ENCODE data around the gene C9orf50.

C9orf50 gene

DNA sequence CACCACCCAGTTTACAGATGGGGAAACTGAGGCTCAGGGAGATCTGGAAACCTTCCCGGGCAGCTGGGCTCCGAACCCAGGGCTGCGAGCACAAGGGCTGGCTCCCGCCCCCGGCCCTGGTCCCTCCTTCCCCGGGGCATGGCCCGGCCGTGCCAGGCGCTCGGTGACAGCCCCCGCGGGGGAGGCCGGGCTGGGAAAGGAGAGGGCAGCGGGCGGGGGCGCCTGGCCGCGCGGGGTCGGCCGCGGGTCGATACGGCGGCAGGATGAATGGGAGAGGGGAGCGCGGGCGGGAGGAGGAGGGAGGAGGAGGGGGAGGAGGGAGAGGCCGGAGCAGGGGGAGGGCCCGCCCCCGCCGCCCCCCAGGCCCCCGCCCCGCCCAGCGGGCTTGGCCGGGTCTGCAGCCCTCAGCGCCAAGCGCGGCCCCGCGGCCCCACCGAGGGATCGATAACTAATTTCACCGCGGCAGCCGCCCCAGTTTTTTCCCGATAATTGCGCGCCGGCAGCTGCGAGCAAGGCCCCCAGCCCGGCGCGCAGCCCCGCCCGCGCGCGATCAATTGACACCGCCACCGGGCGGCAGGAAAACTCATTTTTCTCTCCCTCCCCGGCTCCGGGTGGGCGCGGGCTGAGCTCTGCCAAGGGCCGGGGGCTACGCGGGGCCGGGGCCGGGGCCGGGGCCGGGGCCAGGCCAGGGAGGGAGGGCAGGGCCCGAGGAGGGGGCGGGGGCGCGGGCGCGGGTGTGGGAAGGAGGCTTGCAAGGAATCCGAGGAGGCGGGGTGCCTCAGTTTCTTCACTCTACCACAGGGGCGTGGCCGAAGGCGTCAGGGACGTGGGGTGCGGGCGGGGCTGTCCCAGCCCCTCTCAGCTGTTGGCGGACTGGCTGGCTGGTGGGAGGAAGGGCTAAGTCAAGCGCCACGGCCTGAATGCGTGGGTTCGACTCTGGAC is 52.1 kb downstream of the C9orf50 start:
- no peak for DNase-seq

- DNase-seq = no peak
Measured at GRCh38 chr9:129567842-129568559, 52.9 kb downstream of the C9orf50 start.

DNA sequence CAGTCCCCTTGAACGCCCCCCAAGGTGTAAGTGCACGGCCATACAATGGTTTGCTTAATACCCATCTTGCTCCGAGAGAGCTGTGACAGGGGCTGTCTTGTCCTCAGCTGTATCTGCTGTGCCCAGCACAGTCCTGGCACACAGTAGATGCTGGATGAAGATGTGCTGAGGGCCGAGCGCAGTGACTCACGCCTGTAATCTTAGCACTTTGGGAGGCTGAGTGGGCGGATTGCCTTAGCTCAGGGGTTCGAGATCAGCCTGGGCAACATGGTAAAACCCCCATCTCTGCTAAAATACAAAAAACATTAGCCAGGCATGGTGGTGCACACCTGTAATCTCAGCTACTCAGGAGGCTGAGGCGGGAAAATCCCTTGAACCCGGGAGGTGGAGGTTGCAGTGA is 53.6 kb downstream of the C9orf50 start:
- no peak for DNase-seq

DNA sequence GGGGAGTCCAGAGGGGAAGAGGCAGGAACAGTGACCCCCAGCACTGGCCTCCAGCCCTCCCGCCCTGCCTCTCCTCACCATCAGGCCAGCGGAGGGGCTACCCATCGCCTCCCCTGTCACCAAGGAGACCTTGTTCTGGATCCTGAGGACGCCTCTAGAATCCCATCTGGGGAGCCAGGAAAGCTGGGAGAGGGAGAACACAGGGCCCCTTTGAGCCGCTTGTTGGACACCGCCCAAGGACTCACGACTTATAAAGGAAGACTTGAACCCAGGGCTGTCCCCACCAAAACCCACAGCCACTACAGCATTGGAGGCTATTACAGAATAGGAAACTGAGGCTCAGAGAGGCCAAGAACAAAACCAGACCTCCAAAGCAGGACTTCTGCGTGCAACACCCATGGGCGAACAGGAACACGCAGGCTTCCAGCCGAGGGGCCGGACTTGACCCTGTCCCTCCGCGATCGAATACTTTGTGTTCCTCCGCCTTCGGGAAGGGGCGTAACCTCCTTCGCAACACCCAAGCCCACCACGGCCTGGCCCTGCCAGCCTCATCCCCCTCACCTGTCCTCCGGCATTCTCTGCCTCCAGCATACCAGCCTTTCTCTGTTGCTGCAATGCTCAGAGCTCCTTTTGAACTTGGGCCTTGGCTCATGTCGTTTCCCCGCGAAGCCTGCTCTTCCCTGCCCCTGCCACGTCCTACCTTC is 54.2 kb downstream of the C9orf50 start:
- no peak for DNase-seq

DNA sequence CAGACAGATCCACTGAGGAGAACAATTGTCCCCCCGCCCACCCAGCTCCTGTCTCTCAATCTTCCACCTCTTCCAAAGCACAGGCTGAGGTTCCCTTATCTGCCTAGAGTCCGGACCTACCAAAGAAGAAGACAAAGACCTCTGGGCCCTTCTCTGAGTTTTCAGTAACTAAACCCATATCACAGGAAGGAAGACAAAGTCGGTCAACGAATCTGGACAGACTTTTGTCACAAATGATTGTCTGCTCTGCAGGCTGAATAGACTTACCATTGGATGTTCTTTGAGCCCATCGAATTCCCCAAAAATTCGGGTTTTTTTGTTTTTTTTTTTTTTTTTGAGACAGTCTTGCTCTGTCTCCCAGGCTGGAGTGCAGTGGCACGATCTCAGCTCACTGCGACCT is 58.0 kb downstream of the C9orf50 start:
- DNase-seq = no peak

- DNase-seq = no peak
Measured at GRCh38 chr9:129562514-129562913, 58.4 kb downstream of the C9orf50 start.

Data from stimulated activated CD4-positive, alpha-beta T cell treated with anti-CD3 and anti-CD28 coated beads, Interleukin-1b, Interleukin-23, amount 100 ng/mL, for 48 hours (primary cell).